HG03571 (cell line): ENCODE results near the gene SLC25A22.

ENCODE experiments used
- ATAC-seq: cut with Tn5 transposase; IDR thresholded peaks from one replicate; pipeline ENCODE4 v1.9.1; 2021; ENCODE audit not compliant: unreplicated experiment

Gene SLC25A22

DNA sequence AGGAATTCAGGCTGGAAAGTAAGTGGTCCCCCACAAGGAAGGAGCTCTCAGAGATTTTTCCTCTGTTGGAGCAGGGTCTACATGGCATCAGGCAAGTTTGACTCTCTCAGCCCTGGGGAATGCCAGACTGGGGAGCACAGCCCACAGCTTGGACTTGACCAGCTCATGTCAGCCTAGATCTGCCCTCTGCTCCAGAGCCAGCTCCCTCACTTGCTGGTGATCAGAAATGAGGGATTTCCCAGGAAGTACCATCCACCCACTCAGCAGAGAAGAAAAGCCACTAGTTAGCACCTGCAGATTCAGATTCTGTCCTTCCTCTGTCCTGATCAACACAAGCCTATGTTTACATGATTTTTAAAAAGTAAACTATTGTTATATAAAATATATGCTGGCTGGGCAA is 37.8 kb downstream of the SLC25A22 start:
- ATAC-seq, result no peak

DNA sequence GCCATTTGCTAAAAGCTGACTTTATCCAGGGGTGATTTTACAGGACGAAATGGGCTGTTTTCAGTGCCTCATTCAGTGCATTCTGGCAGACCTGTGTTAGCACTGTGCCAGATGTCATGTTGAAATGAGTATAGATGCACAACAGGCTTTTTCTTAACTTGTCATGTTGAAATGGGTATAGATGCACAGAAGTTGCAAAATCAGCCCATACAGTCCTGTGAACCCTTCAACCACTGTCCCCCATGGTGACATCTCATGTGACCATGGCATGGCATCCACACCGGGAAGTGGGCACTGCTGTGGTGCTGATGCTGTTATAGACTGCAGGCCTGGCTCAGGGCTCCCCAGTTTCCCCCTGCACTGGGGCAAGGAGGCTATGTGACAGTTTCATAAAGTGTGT is 48.4 kb downstream of the SLC25A22 start:
- ATAC-seq, result no peak

DNA sequence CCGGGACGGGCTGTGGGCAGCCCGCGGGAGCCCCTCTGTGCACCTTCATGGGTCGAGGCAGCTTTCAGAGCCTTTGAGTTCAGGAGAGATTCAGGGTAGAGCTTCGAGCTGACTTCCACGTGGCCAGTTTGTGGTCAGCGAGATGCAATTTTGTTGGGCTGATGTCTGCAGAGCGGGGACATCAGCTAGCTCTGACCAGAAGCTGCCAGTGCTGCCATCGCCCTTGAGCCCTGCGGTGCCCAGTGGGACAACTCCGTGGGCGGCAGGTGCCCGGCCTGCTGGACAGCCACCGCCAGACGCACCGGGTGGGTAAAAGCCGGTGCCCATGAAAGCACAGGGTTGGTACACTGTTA is 50.1 kb downstream of the SLC25A22 start:
- ATAC-seq, result peak; percentile 1

GRCh38 chr11:747158-748006 is 50.7 kb downstream of the SLC25A22 start, which contains the start of gene TALDO1:
TALDO1 (plus strand) TSS chr11:747464; CDS start chr11:747482, 18 bp downstream.
- ATAC-seq, result peak; percentile 89

DNA sequence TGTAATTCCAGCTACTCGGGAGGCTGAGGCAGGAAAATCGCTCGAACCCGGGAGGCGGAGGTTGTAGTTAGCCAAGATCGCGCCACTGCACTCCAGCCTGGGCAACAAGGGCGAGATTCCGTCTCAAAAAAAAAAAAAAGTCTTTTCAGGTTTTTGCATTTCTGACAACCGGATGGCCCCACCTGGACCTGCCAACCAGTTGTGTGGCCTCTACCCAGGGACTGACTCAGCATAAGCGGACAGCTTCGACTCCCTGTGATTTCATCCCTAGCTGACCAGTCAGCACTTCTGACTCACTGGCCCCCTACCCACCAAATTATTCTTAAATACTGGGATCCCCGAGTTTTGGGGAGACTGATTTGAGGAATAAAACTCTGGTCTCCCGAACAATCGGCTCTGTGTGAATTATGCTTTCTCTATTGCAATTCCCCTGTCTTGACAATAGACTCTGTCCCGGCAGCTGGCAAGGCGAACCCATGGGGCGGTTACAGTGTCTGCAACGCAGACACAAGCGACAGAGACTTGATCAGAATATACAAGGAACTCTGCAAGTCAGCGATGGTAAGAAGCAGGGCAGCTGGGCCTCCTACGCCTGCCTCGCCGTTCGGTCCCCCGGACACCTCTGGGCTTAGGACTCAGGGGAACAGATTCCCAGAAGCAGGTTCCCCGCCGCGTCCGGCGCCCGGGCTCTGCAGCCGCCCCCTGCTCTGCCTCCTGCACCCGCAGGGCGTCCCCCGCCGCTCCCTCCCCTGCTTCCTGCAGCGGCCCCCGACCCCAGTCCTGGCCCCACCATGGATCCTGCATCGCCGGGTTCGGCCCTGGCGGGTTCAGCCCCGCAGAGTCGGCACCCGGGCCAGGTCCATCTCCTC is 51.6 kb downstream of the SLC25A22 start:
- ATAC-seq, result peak; percentile 35

DNA sequence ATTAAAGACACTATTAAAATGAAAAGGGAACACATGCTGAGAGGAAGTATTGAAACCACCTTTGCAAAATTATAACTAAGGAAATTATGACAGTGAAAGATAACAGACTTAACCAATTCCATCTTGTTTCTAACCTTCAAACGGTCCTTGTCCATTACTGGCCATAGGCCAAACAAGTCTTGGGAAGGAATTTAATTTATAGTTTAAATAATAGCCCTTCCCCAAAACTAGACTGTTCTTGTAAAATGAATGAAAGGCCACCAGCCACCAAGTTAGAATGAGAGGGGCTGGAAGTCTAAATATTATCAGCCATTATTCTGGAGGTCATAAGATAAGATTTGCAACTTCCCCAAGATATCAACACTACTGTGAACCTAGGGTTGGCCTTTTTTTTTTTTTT is 52.7 kb downstream of the SLC25A22 start:
- no peak for ATAC-seq

- ATAC-seq, result no peak
Observed at GRCh38 chr11:742571-743201, 55.4 kb downstream of the SLC25A22 start.

DNA sequence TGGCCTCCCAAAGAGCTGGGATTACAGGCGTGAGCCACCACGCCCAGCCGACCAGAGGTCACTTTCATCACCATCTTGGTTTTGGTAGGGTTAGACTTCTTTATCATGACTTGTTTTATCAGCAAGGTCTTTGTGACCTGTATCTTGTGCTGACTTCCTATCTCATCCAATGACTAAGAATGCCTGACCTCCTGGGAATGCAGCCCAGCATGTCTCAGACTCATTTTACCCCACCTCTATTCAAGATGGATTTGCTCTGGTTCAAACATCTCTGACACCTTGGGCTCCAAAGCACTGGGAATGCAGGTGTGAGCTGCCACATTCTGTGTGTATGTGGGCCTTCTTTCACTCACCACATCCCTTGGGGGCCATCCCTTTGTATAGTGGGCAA is 55.9 kb downstream of the SLC25A22 start:
- no peak for ATAC-seq
